Measurements from ENCODE around the gene RBP5.

GRCh38 chr12:7081037-7081436 lies 47.7 kb downstream of the RBP5 start:
- TF ChIP-seq POLR2A (IDR thresholded peaks at IDR 0.05) (no peak), CTCF (IDR thresholded peaks at IDR 0.05 in 8 of 11, conservative IDR thresholded peaks at IDR 0.05 in 3 of 11) (no peak), POLR2AphosphoS5 (IDR thresholded peaks at IDR 0.05) (no peak)

All from spleen (tissue), 7 donors.